HG02798 (cell line): Measurements from ENCODE around the gene MRPS11.
"Not testable (repeated sequence)": the region's sequence is repeated elsewhere in the genome, so short reads cannot be mapped to it uniquely, and the experiment has no call there.

Source experiments
- ATAC-seq: cut with Tn5 transposase; IDR thresholded peaks from one replicate; pipeline ENCODE4 v1.9.1; 2021; ENCODE audit warnings: mild to moderate bottlenecking; ENCODE audit not compliant: unreplicated experiment, poor library complexity

Gene MRPS11

DNA sequence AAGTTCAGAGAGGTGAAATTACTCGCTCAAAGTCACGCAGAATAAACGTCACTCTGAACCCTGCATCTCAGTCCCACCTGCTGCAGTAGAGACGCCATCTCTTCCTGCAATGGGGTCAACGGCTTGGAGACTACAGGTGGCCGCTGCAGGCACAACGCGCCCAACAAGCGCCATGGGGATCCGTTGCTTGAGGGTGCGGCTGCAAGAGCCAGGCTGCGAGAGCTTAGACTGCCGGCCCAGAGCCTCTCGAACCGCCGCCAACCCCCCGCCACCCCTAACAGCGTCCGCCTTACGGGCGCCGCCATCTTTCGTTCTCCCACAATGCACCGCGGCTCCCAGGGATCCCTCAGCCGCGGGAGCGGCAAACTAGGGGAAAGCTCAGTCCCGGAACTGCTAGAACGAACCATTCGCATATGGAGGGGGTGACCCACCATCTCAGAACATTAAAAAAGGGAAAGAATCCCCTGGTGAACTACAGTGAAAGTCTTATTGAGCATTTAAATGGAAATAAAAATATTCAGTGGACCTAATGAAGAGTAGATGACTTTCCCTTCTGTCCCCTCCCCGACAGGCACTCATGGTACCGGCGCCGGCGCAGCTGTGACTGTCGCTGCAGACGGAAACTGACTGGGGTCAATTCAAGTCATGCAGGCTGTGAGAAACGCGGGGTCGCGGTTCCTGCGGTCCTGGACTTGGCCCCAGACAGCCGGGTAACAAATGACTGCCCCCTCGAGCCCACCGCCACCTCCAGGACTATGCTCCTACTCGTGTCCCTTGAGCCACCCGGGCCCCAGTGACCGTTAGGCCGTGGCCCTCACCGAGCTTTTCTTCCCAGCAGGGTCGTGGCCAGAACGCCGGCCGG, at the start of gene MRPS11, which contains the start of gene MRPL46:
Gene MRPS11, plus strand, starts transcription at position 636 of the 862 bp plus-strand sequence. Its CDS starts 10 bp downstream, at position 646.
Gene MRPL46, minus strand, starts transcription at position 316 of the 862 bp plus-strand sequence. Its CDS starts 11 bp downstream, at position 305.
- ATAC-seq: peak; percentile 89

- ATAC-seq: peak; percentile 50
Measured at GRCh38 chr15:88419830-88420229, 47.7 kb upstream of the MRPS11 start.

GRCh38 chr15:88423331-88423730, 44.2 kb upstream of the MRPS11 start:
- no peak for ATAC-seq

GRCh38 chr15:88426304-88426703, 41.2 kb upstream of the MRPS11 start:
- no peak for ATAC-seq

DNA sequence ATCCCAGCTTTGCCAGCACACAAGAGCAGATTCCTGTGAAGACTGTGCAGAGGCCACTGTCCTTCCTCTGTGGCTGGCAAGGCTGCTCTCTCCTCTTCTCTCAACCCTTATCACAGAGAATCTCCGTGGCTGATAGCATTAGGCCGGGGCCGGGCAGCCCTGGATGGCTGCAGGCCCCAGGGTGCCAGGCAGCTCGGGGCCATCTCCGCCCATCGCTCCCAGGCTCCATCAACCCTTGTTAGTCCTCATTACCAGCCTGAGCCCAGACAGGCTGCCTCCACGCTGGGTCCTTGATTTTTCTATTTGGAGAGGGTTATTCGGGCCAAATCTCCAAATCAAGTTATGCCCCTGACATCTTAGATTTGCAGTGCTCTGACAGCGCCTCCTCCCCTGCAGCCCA, 39.5 kb upstream of the MRPS11 start:
- no peak for ATAC-seq

GRCh38 chr15:88428805-88429605, 38.5 kb upstream of the MRPS11 start:
- ATAC-seq: no peak

- ATAC-seq: no peak
Measured at GRCh38 chr15:88430051-88430450, 37.5 kb upstream of the MRPS11 start.

DNA sequence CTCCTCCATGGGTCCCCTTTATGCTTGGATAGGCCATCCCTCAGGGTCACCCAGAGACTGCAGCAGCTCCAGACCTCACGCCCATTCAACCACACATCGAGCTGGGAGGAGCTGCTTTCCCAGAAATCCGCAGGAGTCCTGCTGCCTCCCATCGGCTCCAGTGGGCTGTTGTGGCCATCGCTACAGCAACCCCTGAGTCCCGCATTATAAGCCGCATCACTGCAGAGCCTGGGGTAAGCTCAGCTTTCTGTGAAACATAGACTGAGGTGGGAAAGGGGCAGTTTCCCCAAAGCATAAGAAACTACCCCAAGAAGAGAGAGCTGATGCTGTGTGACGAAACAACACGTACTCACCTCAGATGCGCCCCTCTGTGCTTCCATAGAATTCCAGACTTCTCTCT, 36.1 kb upstream of the MRPS11 start:
- no peak for ATAC-seq

DNA sequence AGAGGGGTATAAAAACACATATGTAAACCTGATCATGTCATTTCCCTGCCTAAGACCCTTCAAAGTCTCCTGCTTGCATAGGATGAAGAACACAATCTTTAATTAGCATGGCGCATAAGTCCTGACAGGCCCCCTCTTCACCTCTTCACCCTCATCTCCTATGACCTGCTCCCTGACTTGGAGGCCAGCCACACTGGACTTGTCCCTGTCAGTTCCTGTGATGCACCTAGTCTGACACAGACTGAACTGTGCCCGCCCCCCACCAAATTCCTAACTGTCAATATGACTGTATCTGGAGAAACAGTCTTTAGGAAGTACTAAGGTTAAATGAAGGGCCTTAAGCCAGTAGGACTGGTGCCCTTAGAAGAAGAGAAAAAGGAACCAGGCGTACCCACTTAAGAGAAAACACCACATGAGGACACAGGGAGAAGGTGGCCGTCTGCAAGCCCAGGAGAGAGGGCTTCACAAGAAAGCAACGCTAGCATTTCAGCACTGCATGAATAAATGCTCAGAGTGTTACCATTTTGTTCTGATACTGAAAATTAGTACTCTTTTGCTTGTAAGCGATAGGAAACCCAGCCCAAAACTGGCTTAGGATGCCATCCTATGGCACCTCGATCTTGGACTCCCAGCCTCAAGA, 34.3 kb upstream of the MRPS11 start:
- ATAC-seq: no peak

DNA sequence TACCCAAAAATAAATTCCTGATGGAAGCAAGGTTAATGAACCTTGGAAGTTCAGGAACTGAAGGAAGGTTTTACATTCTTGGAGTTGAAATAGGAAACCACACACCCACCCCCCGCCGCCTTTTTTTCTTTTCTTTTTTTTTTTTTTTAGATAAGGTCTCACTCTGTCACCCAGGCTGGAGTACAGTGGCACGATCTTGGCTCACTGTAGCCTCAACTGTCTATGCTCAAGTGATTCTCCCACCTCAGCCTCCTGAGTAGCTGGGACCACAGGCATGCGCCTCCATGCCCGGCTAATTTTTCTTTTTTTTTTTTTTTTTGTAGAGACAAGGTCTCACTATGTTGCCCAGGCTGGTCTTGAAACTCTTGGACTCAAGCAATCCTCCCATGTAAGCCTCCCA, 33.4 kb upstream of the MRPS11 start:
- ATAC-seq: not testable (repeated sequence)

GRCh38 chr15:88438181-88438580, 29.3 kb upstream of the MRPS11 start:
- no peak for ATAC-seq

- ATAC-seq: no peak
Measured at GRCh38 chr15:88440021-88440420, 27.5 kb upstream of the MRPS11 start.

GRCh38 chr15:88441076-88441730, 26.3 kb upstream of the MRPS11 start:
- ATAC-seq: no peak

GRCh38 chr15:88447206-88447605, 20.3 kb upstream of the MRPS11 start:
- no peak for ATAC-seq

- no peak for ATAC-seq
Measured at GRCh38 chr15:88447741-88448140, 19.8 kb upstream of the MRPS11 start.

- ATAC-seq: no peak
Measured at GRCh38 chr15:88448991-88449461, 18.5 kb upstream of the MRPS11 start.

GRCh38 chr15:88449581-88449980, 17.9 kb upstream of the MRPS11 start:
- ATAC-seq: no peak

GRCh38 chr15:88450125-88450798, 17.2 kb upstream of the MRPS11 start:
- ATAC-seq: peak; percentile 39

GRCh38 chr15:88453651-88454050, 13.9 kb upstream of the MRPS11 start:
- no peak for ATAC-seq

DNA sequence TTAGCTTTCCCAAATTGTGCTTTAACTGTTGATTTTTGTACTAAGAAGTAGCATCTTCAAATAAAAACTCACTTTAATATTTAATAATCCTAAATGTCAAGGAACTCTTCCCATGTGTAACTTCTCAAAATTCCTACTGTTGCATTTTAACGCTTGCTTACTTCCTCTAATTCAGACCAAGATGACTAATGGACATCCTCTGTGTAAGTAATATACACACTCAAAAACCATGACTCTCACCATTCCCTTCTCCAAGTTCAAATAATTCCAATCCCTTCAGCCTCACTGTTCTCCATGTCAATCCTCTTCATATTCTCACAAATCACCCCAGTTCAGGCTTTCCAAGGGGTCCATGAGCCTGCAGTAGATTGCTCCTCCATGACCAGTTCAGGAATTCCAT, 13.3 kb upstream of the MRPS11 start:
- ATAC-seq: no peak
